Caco-2 (cell line): Measurements from ENCODE around the gene TNRC18. TPM values are rescaled to one million over a fixed set of nuclear protein-coding genes. Genes with fewer than 3 reads are reported as not detected.

Source experiments
- total RNA-seq: library from RNA; stranded (reverse); gene quantifications from 2 replicates; pipeline ENCODE4 v1.2.3, GENCODE V29; 2022

Gene TNRC18
- total RNA-seq, 1 experiment from 2014 or later: 75.6 TPM

Other genes starting within 250 kb of the TNRC18 start
- 70.3 and 81.6 TPM in 2 replicates for gene WIPI2, start 233.6 kb downstream of the TNRC18 start, total RNA-seq
- 34.6 and 38.4 TPM in 2 replicates for gene SLC29A4, start 140.9 kb downstream of the TNRC18 start, total RNA-seq
- gene FBXL18, start 90.0 kb upstream of the TNRC18 start, total RNA-seq: 22.1 and 24.6 TPM in 2 replicates
- gene ACTB, start 106.8 kb upstream of the TNRC18 start, total RNA-seq: 3,565 and 4,201 TPM in 2 replicates
- gene FSCN1, start 169.0 kb upstream of the TNRC18 start, total RNA-seq: 78.2 and 91.0 TPM in 2 replicates